ENCODE results near the gene NEXN. TPM values are rescaled to one million over a fixed set of nuclear protein-coding genes. Genes with fewer than 3 reads are reported as not detected.
A peak's percentile ranks its signal among the peaks of the same experiment; 100 is the strongest.

NEXN gene
- total and polyA plus RNA-seq, 2 of the 13 experiments (the other 11 are each of a cell fraction or from before 2014, with no cell fraction given), result 0.07 to 0.97 TPM

GRCh38 chr1:77978293-77978968, 90.0 kb downstream of the NEXN start:
- Histone ChIP-seq H2AFZ (ENCODE audit: low read length) (no peak overlapping the region), H3K27me3 (ENCODE audit: control insufficient read depth in 1 of 2, insufficient read depth in 2 of 2, low read length in 2 of 2) (no peaks in the 10 kb centered on the region; a peak in 1 of 5 replicates), H3K9me3 (ENCODE audit: low read length) (no peaks in the 10 kb centered on the region), H3K36me3 (replicated peaks in 1 of 2; ENCODE audit: control insufficient read depth in 1 of 2, insufficient read depth in 2 of 2, low read length in 2 of 2) (peaks cover 2 to 4% of the 10 kb centered on the region in 2 experiments; a peak in 3 of 5 replicates), H3K4me3 (replicated peaks in 1 of 3; ENCODE audit: insufficient read depth in 1 of 3, low read depth in 2 of 3, low read length in 3 of 3) (peak overlapping the region; percentile 79 to 100 (median 90)), H3K27ac (ENCODE audit: extremely low read length, insufficient read depth, low read length) (peak overlapping the region; percentile 99), H3K4me2 (ENCODE audit: low read depth, low read length) (peak overlapping the region; percentile 90), H3K9ac (ENCODE audit: insufficient read depth, low read depth, low read length) (peak overlapping the region; percentile 100), H4K20me1 (ENCODE audit: insufficient read depth, low read length) (peaks cover 47% of the 10 kb centered on the region), H3K4me1 (ENCODE audit: insufficient read depth, low read length) (peaks cover 57% of the 10 kb centered on the region), H3K79me2 (ENCODE audit: insufficient read depth, low read length) (peaks cover 80% of the 10 kb centered on the region)
- FAIRE-seq, result no peak
- ATAC-seq, result peak; percentile 79
- intact Hi-C loops (cut with micrococcal nuclease; ENCODE audit: unreplicated experiment) (no loop called here), in situ Hi-C loops (cut with HindIII; ENCODE audit: extremely low pct_ligation_motif_present, low pct_unique_long_range_greater_than_20kb) (loop anchor here (10.0 kb wide), 1 partner anchor 136 kb away; no protein-coding TSS in a partner anchor)
- BruUV-seq (replicated peaks), result TSS peak; percentile 72
- DNase-seq (ENCODE audit: low spot score), result peak; percentile 92
- ChIA-PET POLR2A (interaction anchor here (0.7 to 5.3 kb wide), 20 partner anchors 8 to 295 kb away, joined by 3 to 161 read pairs (median 4); partner anchors contain the start of genes DNAJB4, GIPC2, MIGA1 and NEXN), CTCF (ENCODE audit: low intra/inter-chr PET ratio, low total read pairs) (no interaction called here)
- WGBS (ENCODE audit: low lambda C conversion rate), result 1% methylated on average over 31 of the region's 34 CpGs
- TF ChIP-seq ZNF589 (CRISPR knock-in tag; conservative IDR thresholded peaks at IDR 0.05), result 0 out of 2 replicates have a peak, but pooled peaks have one; percentile 60
- TF ChIP-seq, protein P1, sequence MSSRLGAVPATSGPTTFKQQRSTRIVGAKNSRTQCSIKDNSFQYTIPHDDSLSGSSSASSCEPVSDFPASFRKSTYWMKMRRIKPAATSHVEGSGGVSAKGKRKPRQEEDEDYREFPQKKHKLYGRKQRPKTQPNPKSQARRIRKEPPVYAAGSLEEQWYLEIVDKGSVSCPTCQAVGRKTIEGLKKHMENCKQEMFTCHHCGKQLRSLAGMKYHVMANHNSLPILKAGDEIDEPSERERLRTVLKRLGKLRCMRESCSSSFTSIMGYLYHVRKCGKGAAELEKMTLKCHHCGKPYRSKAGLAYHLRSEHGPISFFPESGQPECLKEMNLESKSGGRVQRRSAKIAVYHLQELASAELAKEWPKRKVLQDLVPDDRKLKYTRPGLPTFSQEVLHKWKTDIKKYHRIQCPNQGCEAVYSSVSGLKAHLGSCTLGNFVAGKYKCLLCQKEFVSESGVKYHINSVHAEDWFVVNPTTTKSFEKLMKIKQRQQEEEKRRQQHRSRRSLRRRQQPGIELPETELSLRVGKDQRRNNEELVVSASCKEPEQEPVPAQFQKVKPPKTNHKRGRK (CRISPR knock-in tag; IDR thresholded peaks at IDR 0.05), result peak; percentile 63; the same call in 1 of the 2 replicates
- no peak for TF ChIP-seq EP300 (IDR thresholded peaks at IDR 0.05; ENCODE audit: low read depth in 2 of 2, low read length in 2 of 2)
- no peak for TF ChIP-seq EP300 (CRISPR knock-in tag; IDR thresholded peaks at IDR 0.05; ENCODE audit: borderline replicate concordance)
- TF ChIP-seq, protein P2, sequence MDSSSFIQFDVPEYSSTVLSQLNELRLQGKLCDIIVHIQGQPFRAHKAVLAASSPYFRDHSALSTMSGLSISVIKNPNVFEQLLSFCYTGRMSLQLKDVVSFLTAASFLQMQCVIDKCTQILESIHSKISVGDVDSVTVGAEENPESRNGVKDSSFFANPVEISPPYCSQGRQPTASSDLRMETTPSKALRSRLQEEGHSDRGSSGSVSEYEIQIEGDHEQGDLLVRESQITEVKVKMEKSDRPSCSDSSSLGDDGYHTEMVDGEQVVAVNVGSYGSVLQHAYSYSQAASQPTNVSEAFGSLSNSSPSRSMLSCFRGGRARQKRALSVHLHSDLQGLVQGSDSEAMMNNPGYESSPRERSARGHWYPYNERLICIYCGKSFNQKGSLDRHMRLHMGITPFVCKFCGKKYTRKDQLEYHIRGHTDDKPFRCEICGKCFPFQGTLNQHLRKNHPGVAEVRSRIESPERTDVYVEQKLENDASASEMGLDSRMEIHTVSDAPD (CRISPR knock-in tag; IDR thresholded peaks at IDR 0.05), result no peak
- 0 out of 2 replicates have a peak, but pooled peaks have one; percentile 9 for TF ChIP-seq ZNF792 (CRISPR knock-in tag; IDR thresholded peaks at IDR 0.05)
- no peak for TF ChIP-seq HNRNPUL1 (IDR thresholded peaks at IDR 0.05; ENCODE audit: low read depth, low read length)
- peak; percentile 85; the same call in 1 of the 2 replicates for TF ChIP-seq ISX (CRISPR knock-in tag; conservative IDR thresholded peaks at IDR 0.05)
- TF ChIP-seq ZNF3 (CRISPR knock-in tag; IDR thresholded peaks at IDR 0.05), result 0 out of 2 replicates have a peak, but pooled peaks have one; percentile 15
- no peak for TF ChIP-seq MAZ (IDR thresholded peaks at IDR 0.05; ENCODE audit: borderline replicate concordance, low read depth, low read length)
- TF ChIP-seq MAZ (CRISPR knock-in tag; IDR thresholded peaks at IDR 0.05; ENCODE audit: low read depth), result peak; percentile 47
- TF ChIP-seq RORA (CRISPR knock-in tag; IDR thresholded peaks at IDR 0.05), result 0 out of 2 replicates have a peak, but pooled peaks have one; percentile 55
- no peak for TF ChIP-seq ZNF564 (CRISPR knock-in tag; IDR thresholded peaks at IDR 0.05)
- TF ChIP-seq, protein P3, sequence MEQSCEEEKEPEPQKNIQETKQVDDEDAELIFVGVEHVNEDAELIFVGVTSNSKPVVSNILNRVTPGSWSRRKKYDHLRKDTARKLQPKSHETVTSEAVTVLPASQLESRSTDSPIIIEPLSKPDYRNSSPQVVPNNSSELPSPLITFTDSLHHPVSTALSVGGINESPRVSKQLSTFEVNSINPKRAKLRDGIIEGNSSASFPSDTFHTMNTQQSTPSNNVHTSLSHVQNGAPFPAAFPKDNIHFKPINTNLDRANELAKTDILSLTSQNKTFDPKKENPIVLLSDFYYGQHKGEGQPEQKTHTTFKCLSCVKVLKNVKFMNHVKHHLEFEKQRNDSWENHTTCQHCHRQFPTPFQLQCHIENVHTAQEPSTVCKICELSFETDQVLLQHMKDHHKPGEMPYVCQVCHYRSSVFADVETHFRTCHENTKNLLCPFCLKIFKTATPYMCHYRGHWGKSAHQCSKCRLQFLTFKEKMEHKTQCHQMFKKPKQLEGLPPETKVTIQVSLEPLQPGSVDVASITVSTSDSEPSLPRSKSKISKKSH (CRISPR knock-in tag; IDR thresholded peaks at IDR 0.05; ENCODE audit: borderline replicate concordance), result no peak
- no peak for TF ChIP-seq PHF5A (CRISPR knock-in tag; IDR thresholded peaks at IDR 0.05; ENCODE audit: low read depth, unreplicated experiment)
- TF ChIP-seq ZNF33B (CRISPR knock-in tag; IDR thresholded peaks at IDR 0.05), result peak; percentile 20; the same call in 1 of the 2 replicates
- no peak for TF ChIP-seq SMARCE1 (IDR thresholded peaks at IDR 0.05; ENCODE audit: borderline replicate concordance)
- no peak for TF ChIP-seq ZNF446 (CRISPR knock-in tag; IDR thresholded peaks at IDR 0.05)

Data from HepG2 (cell line).